SIG-M5 (cell line): Measurements from ENCODE around the gene MAP2K1.

Experiments used
- DNase-seq: peaks from one replicate; lab custom pipeline; 2025; lab: John Stamatoyannopoulos, UW

The MAP2K1 gene

DNA sequence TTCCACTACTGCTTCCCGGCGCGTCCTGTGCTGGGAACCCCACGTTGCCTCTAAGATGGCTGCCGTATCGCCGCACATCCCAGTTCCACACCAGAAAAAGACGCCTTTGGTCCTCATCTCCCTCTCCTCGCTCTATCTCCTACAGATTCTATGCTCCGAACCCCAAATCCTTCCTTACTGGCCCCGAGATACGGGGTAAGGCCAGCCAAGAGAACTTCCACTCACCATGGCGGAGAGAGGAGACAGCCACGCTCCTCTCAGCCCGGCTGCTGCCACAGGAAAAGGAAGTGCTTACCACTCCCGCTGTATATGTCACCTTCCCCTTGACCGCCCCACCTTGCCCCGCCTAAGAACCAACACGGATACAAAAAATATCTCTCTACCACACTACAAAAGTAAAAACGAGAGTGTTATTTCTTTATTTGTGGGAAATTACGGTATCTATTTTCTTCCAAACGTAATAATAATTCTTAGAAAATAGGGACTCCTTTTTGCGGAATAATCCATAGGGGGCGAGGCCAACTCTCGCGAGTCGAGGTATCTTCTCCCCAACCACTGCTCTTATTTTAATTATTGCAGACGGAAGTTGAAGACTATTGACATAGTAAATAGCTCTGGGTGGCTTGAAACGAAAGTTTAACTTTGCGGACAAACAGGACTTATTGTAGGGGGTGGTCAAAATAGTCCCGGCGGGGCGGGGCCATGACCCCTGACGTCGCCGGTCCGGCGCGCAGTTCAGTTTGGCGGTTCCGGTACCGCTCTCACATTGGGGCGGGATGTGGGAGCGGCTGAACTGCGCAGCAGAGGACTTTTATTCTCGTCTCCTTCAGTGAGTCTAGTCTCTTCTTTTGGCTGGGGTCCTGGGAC lies 118.1 kb downstream of the MAP2K1 start, which contains the start of the genes RPL4 and ZWILCH:
Gene RPL4 (minus strand): TSS at position 293 of the 867 bp plus-strand sequence. CDS start 65 bp downstream, at position 228.
Gene ZWILCH (plus strand): TSS at position 764 of the 867 bp plus-strand sequence. CDS start 13 bp downstream, at position 777.
- DNase-seq, result peak; percentile 42

DNA sequence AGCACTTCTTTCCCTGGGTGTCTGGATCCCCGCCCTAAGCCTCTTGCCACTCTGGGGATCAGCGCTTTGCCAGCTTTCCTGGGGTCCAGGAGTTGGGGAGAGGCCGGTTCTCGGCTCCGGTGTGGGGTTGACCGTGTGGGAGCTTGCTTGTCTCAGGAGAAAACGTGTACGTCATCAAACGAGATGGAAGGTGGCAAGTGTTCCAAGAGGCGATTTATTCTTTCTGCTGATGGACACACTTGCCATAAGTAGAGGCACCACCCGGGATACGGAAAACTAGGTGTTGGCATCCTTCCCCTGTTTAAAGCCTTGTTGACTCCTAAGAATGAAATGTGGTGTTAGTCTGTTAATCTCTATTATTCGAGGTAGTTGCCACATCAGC lies 118.7 kb downstream of the MAP2K1 start:
- no peak for DNase-seq

DNA sequence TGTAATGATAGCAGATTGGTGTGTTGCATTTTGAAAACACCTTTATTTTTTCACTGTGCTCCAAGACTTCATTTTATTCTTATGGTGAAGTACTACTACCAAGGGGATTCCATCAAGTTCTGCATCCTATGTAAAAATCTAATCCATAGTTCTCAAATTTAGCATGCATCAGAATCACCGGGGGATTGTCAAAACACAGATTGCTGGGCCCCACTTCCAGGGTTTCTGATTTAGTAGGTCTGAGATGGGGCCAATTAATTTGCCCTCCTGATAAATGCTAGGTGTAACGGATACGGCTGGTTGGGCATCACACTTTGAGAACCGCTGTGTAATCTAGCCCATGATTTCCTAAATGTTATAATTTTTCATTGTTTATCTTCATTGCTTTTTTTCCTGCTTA lies 119.1 kb downstream of the MAP2K1 start:
- no peak for DNase-seq

DNA sequence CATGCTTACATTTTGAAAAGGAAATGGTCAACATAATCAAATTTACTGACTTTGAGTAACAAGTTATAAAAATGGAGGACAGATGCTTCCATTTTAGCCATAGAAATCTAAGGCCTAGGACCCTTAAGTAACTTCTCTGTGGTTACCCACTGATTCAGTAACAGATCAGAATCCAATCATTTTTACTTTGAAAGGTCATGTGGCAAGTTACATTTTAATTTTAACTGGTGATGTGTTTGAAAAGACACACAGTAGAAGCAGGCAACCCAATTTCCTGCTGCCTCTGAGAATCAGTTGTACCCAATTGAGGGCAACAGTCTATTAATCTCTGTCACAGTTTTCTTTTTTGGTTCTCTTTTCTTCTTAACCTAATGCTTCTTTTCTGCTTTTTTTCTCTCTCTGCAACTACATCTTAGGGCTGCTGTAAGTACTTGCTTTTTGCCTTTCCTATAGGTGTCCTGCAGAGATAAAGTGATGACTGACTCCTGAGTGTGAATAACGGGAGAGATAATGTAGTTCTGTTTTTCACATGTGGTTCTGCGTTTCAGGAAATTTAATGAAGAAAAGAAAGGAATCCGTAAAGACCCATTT lies 121.7 kb downstream of the MAP2K1 start:
- no peak for DNase-seq

DNA sequence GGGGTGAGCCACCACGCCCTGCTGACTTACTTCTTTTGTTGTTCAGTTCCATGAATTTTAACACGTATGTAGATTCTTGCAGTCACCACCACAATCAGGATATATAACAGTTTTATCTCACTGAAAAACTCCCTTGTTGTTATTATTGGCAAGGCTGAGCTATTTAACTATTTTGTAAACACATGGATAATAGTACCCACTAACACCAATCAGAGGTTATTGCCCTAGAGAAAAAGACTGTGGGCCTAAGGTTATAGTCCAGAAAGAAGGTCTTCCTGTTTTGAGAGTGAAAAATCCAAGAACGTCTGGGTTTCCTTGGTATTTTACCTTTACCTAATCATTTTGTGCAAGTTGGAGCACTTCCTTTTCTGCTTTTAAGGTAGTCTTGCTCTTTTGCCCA lies 127.9 kb downstream of the MAP2K1 start:
- no peak for DNase-seq

DNA sequence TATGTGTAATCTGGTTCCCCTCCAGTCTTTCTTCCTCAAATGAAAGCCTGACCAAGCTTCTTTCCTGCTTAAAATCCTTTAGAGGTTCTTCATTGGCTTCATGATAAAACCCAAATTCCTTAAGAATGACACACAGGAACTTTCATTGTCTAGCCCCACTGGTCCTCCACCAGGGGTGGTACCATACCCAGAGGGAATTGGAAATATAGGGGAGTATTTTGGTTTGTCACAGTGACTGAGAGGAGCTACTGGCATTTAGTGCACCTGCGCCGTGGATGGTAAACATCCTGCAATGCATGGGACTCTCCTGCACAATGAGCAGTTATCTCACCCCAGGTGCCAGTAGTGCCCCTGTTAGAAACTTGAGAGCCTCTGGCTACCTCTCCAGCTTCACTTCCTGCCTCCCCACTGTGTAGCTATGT lies 129.2 kb downstream of the MAP2K1 start:
- DNase-seq, result no peak

DNA sequence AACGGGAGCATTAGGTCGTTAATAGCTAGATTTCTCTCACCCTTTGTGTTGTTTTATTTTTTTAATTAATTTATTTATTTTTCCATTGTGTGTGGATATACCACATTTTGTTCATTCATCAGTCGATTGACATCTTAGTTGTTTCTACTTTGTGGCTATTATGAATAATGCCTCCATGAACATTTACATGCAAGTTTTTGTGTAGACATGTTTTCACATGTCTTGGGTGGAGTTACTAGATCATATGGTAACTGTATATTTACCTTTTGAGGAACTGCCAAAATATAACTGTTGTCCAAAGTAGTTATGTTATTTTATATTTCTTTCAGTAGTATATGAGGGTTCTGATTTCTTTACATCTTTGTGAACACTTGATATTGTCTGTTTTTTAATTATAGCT lies 137.2 kb downstream of the MAP2K1 start:
- no peak for DNase-seq

DNA sequence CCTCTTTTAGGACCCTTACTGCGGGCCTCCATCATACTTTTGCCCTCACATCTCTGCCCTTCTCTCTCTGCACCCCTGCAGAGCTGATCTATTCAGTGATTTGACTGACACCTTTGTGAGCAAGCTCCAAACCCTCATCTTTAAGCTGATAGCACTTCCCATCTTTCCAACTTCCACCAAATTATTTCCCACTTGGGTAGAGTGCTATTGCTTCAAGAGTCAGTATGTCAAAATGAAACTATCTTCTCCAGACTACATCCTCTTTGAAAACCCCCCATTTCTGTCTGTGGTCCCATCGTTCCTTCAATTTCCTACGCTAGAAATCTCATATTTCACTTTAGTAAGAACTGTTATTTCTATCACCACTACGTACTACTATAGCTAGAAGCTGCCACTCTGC lies 138.1 kb downstream of the MAP2K1 start:
- no peak for DNase-seq

DNA sequence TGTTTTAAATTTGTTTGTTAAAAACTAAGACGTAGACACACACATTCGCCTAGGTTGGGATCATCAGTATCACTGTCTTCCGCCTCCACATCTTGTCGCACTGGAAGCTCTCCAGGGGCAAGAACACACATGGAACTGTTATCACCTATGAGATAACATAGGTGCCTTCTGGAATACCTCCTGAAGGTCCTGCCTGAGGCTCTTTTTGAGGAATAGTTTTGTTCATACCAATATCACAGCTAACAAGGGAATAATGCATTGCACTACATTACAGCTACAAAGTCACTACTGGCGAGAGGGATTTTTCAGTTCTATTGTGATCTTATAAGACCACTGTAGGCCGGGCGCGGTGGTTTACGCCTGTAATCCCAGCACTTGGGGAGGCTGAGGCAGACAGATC lies 148.3 kb downstream of the MAP2K1 start:
- DNase-seq, result no peak
